HG03196 (cell line): Measurements from ENCODE around the gene NAA25.
"Not testable (repeated sequence)": the region's sequence is repeated elsewhere in the genome, so short reads cannot be mapped to it uniquely, and the experiment has no call there.

Experiments used
- ATAC-seq: cut with Tn5 transposase; IDR thresholded peaks from one replicate; pipeline ENCODE4 v1.9.1; 2021; ENCODE audit not compliant: unreplicated experiment

Gene NAA25

DNA sequence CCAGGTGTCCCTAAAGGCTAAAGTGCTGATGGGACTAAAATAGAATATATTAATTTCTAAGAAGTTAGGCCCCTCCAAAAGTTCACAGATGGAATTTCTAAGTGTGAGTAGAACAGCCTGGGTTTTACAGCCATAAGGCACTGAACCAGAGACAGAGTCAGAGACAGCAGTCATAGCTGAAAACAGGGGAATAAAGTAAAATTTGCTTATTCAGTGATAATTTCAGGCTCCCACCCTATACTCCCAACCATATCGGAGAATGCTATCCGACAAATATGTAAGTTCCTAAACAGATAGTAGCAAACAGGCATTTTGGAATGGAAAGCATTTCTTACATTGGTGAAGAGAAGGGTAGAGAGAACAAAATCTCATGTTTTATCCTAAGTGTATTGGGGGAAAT is 45.3 kb downstream of the NAA25 start:
- ATAC-seq, result no peak

GRCh38 chr12:112061137-112061536 is 47.4 kb downstream of the NAA25 start:
- no peak for ATAC-seq

DNA sequence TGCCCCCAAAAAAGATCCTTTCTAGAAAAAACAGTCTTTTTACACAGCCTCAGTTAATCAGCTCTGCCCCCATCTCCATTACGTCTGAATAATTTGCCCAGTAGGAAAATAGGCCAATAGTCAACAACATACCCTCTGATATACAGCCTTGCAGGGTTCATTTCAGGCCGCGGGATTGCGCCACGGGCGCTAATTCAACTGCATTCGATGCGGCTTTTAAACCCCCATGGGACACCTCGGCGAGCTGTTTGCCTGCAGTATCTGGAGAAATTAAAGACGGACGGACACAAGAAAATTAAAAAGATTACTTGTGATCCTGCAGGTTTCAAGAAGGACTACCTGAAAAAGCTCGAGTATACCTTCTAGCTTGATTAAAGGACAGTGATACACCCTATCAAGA is 59.2 kb downstream of the NAA25 start:
- ATAC-seq, result no peak

- ATAC-seq, result no peak
These were observed 62.6 kb downstream of the NAA25 start for GRCh38 chr12:112046003-112046402.

DNA sequence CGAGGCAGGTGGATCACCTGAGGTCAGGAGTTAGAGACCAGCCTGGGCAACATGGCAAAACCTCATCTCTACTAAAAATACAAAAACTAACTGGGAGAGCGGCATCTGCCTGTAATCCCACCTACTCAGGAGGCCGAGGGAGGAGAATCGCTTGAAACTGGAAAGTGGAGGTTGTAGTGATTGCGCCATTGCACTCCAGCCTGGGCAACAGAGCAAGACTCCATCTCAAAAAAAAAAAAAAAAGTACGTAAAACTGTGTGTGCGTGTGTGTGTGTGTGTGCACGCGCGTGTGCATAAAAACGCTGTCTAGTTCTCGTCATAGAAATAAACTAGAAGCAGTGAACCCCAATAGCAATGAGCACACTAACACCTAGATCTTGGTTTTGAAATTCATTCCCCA is 72.0 kb downstream of the NAA25 start:
- not testable (repeated sequence) for ATAC-seq

DNA sequence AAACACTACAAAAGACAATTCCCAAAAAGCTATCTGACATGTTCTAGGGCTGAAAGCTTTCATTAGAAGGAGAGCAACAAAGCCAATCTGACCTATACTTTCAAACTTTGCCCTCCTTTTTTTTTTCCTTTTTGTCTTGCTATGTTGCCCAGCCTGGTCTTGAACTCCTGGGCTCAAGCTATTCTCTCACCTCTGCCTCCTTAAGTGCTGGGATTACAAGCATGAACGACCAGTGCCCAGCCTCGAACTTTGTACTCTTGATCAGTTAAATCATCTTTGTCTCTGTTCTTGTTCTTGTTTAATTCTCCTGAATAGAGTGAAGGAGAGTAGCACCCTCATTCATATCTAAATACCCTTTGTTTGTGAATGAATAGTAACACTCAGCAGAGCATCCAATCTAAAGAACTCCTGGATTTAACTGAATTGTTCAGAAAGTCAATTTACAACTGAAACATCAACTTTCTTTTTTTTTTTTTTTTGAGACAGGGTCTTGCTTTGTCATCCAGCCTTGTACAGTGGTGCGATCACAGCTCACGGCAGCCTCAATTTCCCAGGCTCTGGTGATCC is 73.3 kb downstream of the NAA25 start:
- no peak for ATAC-seq

- no peak for ATAC-seq
These were observed 76.3 kb downstream of the NAA25 start for GRCh38 chr12:112032292-112032691.

- no peak for ATAC-seq
These were observed 77.1 kb downstream of the NAA25 start for GRCh38 chr12:112031472-112031871.

- ATAC-seq, result no peak
These were observed 79.3 kb downstream of the NAA25 start for GRCh38 chr12:112029301-112029700.

DNA sequence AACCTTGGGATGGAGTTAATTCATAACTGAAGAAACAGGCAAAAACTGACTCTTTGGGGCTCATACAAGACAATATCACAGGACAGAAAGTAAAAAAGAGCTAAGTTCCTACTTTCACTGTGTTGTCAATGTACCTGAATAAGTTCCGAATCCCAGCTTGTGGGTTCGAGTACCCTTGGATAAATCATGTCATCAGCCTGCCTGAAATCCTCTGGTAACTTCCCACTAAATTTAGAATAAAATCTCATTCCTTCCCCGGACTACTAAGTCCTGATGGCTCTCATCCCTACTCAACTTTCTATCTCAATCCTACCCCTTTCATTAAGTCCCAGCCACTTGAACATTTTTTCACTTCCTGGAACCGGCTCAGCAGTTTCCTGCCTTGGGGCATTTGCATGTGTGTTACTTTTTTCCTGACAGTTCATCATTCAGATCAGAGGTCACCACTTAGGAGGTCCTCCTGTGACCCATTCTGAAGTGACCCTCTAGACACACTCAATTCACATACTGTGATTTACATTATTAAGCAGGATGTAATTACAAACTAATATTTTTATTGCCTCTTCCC is 82.7 kb downstream of the NAA25 start:
- no peak for ATAC-seq

DNA sequence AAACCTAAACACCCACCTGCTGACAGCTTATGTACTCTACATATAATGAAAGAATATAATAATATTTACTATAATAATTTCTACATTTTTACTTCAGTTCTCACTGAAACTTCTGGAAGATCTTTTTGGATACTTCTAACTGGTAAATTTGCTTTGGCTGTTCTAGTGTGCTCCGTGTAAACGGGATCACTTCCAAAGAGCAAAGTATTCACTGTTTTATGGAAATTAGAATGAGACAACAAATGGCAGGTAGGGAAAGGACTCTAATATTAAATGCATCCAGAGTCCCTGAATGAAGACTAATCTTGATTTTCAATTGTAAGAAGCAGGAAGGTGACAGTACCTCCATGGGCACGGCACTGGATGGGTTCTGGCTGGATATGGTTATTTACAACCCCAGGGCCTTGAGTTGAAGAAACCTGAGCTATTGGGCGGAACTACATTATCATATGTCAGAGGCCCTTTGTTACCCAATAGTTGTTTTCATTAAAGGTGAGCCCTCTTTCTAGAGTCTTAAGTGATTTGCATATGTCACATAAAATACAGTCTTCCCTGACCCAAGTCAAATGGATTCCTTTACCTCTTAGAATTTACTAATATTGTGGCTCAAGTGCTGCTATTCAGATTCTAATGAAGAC is 84.7 kb downstream of the NAA25 start:
- no peak for ATAC-seq

- no peak for ATAC-seq
These were observed 86.2 kb downstream of the NAA25 start for GRCh38 chr12:112022241-112023016.

DNA sequence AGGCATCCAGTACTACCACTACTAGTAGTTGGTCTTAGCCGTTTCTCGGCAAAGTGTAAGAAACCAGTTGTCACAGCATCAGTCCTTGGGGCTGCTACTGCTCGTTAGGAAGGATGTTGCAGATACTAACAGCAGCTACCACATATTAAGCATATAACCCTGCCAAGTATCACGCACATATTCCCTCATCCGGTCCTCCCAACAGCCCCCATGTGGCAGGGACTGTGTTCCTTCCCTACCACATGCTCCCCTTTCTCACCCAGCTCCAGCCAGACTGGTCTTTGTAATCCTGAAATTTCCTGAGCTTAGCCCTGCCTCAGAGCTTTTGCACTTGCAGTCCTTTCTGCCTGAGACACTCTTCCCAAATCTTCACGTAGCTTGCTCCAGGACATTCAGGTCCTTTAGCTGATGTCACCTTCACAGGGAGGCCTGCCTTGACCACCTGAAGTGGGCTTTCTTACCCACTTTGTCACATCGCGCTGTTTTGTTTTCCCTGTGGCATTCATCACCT is 87.6 kb downstream of the NAA25 start:
- ATAC-seq, result no peak

GRCh38 chr12:112018571-112019237 is 89.9 kb downstream of the NAA25 start:
- no peak for ATAC-seq

GRCh38 chr12:112017041-112017440 is 91.5 kb downstream of the NAA25 start:
- no peak for ATAC-seq

DNA sequence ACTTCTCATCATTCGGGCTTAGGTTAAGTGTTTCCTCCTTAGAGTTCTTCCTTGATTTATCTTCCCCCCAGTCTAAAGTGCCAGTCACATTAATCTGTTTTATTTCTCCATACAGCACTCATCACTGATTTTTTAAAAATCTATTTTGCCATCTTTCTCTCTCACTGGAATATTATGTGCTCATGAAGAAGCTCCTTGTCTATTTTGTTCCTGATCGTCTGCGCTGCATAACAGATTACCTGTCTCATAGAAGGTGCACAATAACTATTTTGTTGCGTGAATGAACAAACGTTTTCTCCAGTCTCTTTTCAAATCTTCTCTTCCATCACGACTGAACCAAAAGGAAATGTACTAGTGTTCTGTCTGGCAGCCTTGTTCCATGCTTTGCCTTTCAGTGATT is 92.6 kb downstream of the NAA25 start:
- no peak for ATAC-seq

- ATAC-seq, result peak; percentile 26
These were observed 94.8 kb downstream of the NAA25 start for GRCh38 chr12:112013601-112014402.

DNA sequence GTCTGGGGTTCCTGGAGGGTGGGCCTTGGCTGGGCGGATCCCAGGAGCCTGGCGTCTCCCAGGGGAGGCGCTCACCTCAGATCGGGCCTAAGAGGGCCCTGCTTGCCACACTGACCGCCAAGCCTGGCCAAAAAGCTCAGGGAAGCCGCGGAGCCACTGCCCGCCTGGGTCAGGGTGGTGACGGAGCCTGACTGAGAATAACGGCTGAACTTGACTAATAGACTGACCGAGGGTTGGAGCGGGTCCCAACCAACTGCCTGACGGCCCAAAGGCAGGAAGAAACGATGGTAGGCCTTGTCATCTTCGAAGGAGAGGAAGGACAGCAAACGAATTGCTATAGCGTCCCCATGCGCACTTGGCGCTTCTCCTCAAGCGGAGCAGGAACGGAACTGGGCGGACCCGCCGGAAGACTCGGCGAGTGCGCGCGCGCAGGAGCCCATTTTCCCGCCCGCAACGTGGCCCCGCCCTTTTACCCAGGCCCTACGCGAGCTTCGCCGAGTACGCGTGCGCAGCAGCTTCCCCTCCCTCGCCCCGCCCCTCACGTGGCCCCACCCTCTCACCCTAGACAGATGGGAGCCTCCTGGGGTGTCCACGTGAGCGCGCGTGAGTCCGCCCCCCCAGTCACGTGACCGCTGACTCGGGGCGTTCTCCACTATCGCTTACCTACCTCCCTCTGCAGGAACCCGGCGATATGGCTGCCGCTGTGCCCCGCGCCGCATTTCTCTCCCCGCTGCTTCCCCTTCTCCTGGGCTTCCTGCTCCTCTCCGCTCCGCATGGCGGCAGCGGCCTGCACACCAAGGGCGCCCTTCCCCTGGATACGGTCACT is 95.6 kb downstream of the NAA25 start, which contains the start of the genes ERP29 and TMEM116:
ERP29 (plus strand) TSS at position 652 of the 826 bp plus-strand sequence; CDS start at position 692, 40 bp downstream.
TMEM116 (minus strand) TSS at position 391 of the 826 bp plus-strand sequence. CDS start 7,895 bp downstream, outside the sequence.
- peak; percentile 74 for ATAC-seq

- no peak for ATAC-seq
These were observed 96.9 kb downstream of the NAA25 start for GRCh38 chr12:112011685-112012084.
